CD4-positive, alpha-beta T cell treated with Interleukin-1 beta for 1 hour (primary cell): Measurements from ENCODE around the gene ARID5B.
"Not testable (repeated sequence)": the region's sequence is repeated elsewhere in the genome, so short reads cannot be mapped to it uniquely, and the experiment has no call there.

Experiments used
- DNase-seq, 2 donors: peaks; one replicate each; pipeline ENCODE4 v3.0.0-alpha.2; 2020 to 2022

ARID5B gene

DNA sequence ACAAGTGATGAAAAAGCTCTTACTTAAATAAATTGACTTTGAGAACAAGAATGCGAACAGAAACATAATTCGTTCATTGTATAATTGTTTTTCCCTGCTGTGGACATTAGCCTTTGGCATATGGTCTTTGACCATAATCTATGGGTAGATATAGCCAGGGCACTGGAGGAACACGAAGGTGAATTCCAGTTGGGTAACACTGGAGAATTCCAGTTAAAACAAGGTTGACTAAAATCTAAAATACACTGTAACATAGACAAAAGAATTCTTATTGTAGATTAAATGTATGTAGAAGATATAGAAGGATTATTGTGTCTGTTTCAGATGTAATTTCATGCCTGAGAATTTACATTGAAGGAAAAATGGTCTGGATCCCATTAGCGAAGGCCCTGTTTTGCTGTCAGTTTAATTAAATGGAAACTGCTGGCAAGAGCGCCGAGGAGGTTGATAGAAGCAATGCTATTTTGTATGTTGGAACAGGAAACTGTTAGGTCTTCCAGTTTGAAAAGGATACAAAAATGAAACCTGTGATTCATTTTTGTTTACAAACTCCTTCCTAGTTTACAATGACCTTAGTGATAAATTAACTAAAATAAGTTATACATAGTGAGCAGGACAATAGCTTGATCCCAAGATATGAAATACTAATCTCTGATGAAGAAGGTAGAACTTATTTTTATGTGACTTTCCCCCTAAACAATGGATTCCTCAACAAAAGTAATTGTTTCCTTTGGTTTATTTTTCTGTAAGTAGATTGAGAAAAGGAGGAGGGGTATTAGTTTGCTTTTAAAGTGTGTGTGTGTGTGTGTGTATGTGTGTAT, 68.9 kb downstream of the ARID5B start:
- DNase-seq, result no peak

DNA sequence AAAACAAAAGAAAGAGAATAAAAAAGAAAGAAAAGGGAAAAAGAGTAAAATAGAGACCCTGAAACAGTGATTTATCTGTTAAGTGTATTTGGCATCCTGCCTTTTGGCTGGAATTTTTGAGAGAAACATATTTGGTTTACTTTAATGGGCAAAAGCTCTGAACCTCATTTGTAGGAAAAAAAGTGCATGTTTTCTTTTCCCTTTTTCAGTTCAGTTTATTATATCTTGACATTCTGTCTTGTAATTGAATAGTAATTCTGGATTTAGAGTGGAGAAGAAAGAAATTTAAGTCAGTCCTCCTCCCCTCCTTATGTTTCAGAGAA, 69.5 kb downstream of the ARID5B start:
- no peak for DNase-seq

DNA sequence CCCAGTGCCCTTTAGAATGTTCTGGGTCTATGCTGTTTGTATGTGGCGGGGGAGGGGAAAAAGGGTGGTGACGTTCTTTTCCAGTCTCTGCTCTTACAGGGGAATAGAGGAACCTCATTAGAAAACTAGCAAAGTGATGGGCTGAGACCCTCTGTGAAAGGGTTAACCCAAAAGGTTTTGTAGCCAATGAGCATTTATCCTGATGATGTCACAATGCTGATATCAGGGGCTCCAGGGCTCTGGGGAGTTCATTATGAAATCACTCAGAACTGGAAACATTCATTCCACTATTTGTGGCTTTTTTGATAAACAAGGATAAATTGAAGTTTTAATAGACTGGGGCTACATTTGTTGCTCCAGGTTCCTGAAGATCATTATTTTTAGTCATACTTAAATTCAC, 71.7 kb downstream of the ARID5B start:
- DNase-seq, result no peak

DNA sequence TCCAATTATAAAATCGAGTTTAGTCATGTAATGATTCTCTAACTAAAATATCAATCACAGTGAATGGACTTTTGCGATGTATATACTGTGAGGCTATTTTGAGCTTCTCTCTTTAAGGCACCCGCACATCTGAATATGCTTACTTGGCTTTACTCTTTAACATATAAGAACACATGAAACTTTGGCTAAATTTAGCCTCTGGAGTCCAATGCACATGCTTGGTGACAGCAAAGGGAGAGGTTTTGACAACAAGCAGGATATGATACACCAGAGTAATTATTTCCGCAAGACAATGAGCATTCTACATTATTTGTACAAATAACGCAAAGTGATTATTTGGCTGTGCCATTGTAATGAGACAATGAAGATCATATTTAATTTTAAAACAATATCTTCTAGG, 72.4 kb downstream of the ARID5B start:
- DNase-seq, result no peak

DNA sequence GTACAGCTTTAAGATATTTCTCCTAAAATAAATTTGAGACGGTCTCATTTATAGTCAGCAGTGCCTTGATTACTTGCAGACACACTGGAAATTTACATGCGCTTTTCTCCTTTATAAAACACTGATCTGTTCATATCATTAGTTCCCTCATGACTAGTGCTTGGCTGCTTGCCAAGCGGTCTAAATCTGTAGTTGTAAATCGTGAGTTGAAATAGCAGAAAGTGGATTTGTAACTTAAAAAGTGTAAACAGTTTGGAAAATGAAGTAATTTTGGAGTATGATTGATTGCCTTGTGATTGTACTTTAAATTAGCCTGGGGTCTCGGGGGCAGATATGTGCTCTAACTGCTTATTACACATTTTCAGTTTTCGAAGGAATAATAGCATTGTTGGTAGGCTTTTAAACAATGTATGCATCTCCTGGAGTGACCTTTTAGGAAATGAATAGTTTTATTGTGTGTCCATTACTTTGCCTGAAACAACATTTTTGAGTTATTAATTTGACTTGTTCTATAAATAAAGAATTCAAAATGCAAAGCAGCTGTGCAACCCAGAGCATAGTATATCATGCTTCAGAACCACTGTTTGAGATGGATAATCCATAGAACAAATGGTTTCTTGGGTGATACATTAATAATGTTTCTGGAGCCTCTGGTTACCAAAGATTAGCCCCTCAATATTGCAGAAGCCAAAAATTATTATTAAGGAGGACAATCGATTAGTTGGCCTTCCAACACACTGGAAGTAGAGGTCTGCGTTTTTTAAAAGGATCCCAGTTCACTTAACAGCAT, 73.3 kb downstream of the ARID5B start:
- no peak for DNase-seq

DNA sequence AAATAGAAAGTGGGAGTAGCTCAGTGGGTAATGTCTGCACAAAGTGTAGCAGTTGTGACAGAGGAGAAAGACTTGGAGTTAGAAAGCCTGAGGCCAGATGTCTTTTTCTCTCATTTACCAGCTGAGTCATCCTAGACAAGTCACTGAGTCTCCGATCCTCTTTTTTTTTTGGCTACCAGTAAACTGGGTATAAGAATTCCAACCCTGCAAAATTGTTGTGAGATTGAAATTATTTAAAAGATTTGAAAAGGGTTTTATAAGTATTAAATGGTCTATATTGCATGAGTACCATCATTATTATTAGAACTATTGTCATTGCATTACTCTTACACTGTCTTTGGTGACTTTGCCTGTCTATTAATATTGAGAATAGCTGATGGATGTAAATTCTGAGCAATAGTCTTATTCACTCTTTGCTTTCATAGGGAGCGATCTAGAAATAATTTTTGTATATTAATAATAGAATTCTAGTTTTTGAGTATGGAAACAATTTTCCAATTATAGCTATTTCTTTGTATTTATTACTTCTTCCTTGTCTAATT, 74.0 kb downstream of the ARID5B start:
- DNase-seq, result no peak

DNA sequence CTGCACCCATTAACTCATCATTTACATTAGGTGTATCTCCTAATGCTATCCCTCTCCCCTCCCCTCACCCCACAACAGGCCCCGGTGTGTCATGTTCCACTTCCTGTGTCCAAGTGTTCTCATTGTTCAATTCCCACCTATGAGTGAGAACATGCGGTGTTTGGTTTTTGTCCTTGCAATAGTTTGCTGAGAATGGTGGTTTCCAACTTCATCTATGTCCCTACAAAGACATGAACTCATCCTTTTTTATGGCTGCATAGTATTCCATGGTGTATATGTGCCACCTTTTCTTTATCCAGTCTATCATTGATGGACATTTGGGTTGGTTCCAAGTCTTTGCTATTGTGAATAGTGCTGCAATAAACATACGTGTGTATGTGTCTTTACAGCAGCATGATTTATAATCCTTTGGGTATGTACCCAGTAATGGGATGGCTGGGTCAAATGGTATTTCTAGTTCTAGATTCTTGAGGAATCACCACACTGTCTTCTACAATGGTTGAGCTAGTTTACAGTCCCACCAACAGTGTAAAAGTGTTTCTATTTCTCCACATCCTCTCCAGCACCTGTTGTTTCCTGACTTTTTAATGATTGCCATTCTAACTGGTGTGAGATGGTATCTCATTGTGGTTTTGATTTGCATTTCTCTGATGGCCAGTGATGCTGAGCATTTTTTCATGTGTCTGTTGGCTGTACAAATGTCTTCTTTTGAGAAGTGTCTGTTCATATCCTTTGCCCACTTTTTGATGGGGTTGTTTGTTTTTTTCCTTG, 75.6 kb downstream of the ARID5B start:
- DNase-seq, result not testable (repeated sequence)

DNA sequence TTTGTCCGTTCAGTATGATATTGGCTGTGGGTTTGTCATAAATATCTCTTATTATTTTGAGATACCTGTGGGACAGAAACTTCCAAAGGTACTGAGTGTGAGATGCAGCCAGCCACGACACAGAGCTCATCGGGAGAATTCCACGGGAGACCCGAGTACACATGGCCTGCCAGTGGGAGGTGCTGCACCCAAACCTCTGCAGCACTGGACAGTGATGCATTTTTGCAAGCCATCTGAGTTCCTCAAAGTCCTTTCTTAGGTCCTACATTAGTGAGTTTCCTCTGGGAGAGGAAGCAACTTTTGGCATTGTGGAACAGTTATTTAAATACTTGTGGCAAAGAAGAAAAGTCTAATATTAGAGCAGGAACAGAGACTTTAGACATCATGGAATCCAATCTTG, 77.5 kb downstream of the ARID5B start:
- peak in 1 of 2 donors; percentile 46 for DNase-seq

DNA sequence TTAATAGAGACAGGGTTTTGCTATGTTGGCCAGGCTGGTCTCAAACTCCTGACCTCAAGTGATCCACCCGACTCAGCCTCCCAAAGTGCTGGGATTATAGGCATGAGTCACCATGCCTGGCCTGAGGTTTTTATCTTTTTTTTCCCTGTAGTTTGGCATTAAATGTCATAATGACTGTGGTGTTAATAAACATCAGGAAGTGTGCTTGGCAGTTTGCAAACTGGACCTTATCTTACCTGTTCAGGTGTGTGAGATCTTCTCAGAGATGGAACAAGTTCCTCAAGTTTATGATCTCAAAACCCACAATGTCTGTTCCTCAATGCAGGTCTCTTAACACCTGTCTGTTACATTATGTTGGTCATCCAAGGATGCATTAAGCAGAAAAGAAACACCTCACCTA, 80.0 kb downstream of the ARID5B start:
- DNase-seq, result no peak

DNA sequence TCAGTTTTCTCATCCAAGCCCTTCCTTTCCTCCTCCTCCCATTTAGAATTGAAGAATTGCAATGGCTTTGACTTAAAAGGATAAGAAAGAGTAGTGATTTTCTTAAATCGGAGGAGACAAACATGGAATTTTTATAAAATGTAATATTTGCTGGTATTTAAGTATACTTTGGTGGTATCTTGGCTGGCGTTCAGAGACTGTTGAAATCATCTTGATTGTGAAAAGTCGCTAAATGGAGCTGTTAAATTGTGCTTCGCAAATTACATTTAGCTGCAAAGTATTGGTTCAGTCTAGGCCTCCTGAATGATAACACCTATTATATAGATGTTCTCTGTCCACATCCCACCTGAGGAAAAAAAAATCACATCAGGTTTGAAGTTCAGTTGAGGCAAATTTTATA, 81.8 kb downstream of the ARID5B start:
- DNase-seq, result no peak

DNA sequence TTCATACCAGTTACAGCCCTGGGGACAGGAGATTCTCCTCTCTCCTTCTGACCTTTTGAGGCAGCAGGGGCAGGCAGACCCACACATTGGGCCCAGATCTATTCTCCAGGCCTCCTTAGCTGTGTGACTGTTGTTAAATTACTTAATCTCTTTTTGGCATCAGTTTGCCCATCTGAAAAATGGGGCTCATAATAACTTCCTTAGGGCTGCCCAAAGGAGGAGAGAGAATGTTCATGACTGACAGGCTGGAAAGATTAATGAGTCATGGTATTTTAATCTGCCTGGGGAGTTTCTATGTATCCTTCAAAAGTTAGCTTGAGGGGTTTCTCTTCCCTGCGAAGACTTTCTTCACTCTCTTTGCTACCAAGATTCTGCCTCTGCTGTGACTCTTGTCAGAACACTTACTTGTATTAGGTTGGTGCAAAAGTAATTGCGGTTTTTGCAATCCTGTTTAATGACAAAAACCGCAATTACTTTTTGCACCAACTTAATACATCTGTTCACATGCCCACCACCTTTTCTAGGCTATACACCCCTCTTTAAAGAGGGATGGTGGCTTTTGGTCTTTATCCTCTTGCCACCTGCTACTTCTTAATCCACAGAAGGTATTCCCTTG, 83.4 kb downstream of the ARID5B start:
- DNase-seq, result no peak

DNA sequence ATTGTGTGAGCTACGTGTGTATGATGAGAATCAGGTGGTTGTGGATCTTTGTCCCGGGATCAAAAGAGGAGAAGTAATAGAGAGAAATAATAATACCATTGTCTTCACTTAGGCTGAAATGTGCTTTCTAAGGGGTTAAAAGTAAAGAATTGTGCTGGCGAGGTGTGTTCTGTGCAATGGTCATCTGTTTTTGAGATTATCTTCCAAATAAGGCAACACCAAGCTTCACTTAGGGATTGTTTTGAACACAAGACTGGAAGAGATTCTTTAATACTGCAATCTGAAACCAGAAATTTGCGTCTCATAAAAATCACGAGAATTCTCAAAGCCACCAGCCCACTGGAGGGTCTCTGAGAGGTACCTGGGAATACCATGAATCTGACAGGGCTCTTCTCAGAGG, 84.2 kb downstream of the ARID5B start:
- DNase-seq, result no peak

DNA sequence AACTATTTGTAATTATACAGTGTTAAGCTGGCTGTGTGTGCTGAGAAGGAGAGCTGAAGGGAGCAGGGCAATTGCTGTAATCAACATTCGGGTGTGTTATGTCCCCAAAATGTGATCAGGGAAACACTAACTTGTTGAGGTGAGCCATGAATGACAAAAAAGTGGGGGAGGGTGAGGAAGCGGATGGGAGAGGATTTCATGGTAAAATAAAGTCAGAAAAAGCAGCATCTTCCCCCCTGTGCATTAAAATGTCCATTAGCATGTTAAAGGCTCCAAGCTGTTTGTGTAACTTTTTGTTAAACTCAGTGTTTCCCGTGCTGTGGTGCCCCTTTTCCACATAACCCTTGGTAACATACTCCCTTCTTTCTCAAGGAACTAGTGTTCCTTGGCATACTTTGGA, 84.9 kb downstream of the ARID5B start:
- DNase-seq, result no peak

DNA sequence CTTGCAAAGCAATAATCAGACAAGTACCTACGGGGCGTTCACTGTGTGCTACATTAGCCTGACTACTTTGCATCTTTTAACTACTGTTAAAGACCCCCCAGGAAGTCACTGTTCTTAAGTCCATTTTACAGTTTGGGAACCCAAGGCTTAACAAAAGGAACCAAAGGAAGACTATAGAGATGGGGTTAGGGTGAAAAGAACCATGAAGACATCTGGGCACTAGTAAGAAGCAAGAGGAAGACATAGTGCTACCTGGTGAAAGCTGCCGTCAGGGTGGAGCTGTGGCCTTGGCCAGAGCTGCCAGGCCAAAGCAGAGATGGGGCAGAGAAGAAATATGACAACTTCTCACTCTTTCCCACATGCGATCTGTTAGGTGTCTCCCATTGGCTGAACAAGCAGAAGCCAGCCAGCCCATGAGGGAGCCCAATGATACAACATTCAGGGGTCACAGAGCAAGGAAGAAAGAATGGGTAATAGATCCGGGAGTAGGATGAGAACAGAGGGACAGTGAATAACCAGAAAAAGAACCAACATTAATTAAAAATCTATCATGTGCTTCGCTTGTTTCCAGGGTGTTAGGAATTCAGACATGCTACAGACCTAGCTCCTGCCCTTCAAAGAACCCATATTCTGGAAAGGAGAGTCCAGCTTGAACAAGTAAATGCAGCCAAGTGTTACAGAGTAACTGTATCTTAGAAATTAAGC, 85.4 kb downstream of the ARID5B start:
- no peak for DNase-seq

DNA sequence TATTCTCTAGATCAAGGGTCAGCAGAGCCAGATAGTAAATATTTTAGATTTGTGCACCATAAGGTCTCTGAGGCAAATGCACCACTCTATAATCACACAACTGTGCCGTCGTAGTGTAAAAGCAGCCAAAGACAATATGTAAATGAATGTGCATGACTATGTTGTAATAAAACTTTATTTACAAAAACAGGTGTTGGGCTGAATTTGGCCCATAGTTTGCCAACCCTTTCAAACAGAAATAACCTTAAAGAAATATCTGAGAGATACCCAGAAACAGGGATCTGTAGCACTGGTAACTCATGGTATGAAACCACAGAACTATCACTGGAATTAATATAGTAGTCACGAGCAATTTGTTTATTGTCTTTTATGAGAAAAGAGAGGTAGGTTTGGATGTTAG, 86.0 kb downstream of the ARID5B start:
- no peak for DNase-seq

DNA sequence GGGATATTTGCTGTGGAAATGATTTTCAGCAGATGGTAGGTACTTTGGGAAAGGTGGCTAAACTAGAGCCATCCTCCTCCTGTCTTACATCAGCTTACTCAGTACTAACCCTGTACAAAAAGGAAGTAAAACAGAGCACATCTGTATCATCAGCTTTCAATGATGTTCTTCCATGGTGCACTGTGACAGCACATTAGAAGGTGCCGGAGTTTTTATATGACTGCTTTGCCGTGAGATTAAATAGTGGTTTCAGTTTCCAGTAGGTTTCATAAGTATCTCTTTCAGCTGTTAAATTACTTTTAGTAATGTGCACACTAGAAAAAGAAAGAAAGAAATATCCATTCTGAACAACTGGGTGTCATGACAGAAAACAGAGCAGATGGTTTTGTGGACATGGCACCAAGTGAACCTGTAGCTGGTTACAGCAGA, 86.5 kb downstream of the ARID5B start:
- peak; percentile 36 to 56 for DNase-seq

DNA sequence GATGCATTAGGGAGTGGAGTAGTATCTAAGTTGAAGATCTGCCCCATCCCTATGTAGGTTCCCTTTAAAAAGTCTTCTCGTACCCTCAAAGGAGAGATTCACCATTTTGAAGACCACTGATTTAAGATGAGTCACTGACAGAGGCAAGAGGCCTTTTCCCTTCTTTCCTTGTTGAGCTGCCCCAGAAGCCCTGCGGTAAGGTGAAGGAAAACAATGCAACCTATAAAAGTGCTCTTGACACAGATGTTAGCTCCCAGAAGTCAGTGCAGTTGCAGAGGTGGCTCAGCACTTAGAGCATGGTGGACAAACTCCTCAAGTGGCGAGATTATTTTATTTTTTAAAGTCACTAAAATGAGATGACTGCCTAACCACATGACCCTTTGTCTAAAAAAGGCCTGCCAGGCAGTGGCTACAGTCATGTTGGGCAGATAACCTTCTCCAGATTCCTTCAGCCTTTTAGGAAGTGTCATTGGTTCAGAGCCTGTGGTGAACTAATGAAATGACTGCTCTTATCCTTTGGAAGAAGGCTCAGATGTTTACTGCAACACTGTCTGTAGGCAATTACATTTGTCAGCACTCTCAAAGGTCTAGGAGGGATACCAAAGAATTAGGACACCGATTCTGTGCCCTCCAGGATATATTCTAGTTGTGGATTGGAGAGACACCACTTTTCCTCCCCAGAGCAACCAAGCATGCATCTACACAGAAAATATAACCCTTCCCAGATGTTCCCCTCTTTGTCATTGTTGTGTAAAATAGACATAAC, 88.7 kb downstream of the ARID5B start:
- no peak for DNase-seq

DNA sequence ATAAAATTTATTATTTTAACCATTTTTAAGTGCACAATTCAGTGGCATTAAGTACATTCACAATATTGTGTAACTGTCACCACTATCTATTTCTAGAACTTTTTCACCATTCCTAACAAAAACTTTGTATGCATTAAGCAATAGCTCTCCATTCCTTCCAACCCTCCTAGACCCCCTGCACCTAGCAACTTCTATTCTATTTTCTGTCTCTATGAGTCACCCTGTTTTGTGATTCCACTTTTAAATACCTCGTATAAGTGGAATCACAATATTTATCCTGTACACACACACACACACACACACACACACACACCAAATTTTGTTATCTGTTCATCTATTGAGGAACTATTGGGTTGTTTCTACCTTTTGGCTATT, 89.2 kb downstream of the ARID5B start:
- DNase-seq, result no peak

DNA sequence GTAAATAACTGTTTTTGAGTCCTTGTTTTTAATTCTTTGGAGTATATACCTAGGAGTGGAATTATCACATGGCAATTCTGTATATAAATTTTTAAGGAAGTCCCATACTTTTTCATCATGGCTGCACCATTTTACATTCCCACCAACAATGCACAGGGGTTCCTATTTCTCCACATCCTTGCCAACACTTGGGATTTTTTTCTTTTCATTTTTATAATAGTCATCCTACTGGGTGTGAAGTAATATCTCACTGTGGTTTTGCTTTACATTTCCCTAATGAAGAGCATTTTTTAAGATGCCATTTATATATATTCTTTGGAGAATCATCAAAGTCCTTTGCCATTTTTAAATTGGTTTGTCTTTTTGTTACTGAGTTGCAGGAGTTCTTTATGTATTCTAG, 89.7 kb downstream of the ARID5B start:
- no peak for DNase-seq

DNA sequence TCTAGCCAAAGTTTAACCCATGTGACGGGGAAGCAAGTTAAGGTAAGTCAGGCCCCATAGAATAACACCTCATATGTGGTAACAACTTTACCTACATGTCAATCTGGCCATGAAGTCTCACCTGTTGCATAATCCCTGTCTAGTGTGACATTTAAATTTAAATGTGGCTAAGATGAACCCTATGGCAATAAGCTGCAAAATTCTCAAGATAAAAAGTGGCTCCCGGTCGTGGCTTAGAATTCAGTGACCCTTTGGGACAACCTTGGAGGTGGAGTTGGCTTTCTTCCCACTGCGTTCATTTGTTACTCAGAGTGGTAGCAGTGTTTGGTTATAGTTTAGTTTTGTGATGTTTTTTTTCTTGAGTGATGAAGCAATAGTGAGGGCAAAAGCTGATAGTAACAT, 90.6 kb downstream of the ARID5B start:
- no peak for DNase-seq
